IMR-90 (cell line): ENCODE data around the gene FGD5.

Experiments used
- CEBPB ChIP-seq: IDR thresholded peaks from 2 replicates; pipeline ENCODE4 v1.6.1; 2012; ENCODE audit warnings: low read depth, low read length, improper control_type of control experiment
- CTCF ChIP-seq: conservative IDR thresholded peaks from 2 replicates; pipeline ENCODE4 v1.5.1; 2012; ENCODE audit warnings: mild to moderate bottlenecking, low read depth, low read length, improper control_type of control experiment
- FOS ChIP-seq: fragments of 150-350 bp; IDR thresholded peaks from 2 replicates; pipeline ENCODE4 v1.6.1; 2016; ENCODE audit warnings: low read depth, low read length
- MAFK ChIP-seq: IDR thresholded peaks from 2 replicates; pipeline ENCODE4 v1.6.1; 2012; ENCODE audit warnings: low read depth, low read length, improper control_type of control experiment
- MAZ ChIP-seq: IDR thresholded peaks from 2 replicates; pipeline ENCODE4 v1.6.1; 2012; ENCODE audit warnings: low read depth, mild to moderate bottlenecking, low read length, improper control_type of control experiment, moderate library complexity, borderline replicate concordance
- MXI1 ChIP-seq: IDR thresholded peaks from 2 replicates; pipeline ENCODE4 v1.6.1; 2012; ENCODE audit warnings: low read depth, mild to moderate bottlenecking, low read length, moderate library complexity, borderline replicate concordance
- NFE2L2 ChIP-seq: fragments of 150-350 bp; IDR thresholded peaks from 2 replicates; pipeline ENCODE4 v1.6.1; 2016; ENCODE audit warnings: low read depth, mild to moderate bottlenecking, low read length
- POLR2A ChIP-seq: IDR thresholded peaks from 2 replicates; pipeline ENCODE4 v1.6.1; 2012; ENCODE audit warnings: mild to moderate bottlenecking, low read depth, low read length
- RAD21 ChIP-seq: IDR thresholded peaks from 2 replicates; pipeline ENCODE4 v1.6.1; 2012; ENCODE audit warnings: low read length, improper control_type of control experiment
- RCOR1 ChIP-seq: IDR thresholded peaks from 2 replicates; pipeline ENCODE4 v1.6.1; 2012; ENCODE audit warnings: mild to moderate bottlenecking, low read length, improper control_type of control experiment; ENCODE audit not compliant: insufficient replicate concordance
- RFX5 ChIP-seq: IDR thresholded peaks from 2 replicates; pipeline ENCODE4 v1.8.0; 2012; ENCODE audit warnings: low read depth, mild to moderate bottlenecking, low read length, moderate library complexity
- SMC3 ChIP-seq: fragments of 150-350 bp; IDR thresholded peaks from 2 replicates; pipeline ENCODE4 v1.6.1; 2016; ENCODE audit warnings: low read depth, mild to moderate bottlenecking, antibody characterized with exemption, low read length, moderate library complexity
- USF2 ChIP-seq: fragments of 150-350 bp; IDR thresholded peaks from 2 replicates; pipeline ENCODE4 v1.6.1; 2017; ENCODE audit warnings: mild to moderate bottlenecking, antibody characterized with exemption, low read length, low read depth

- no peak for TF ChIP-seq CTCF
- no peak for TF ChIP-seq MAFK
- TF ChIP-seq USF2: no peak
- no peak for TF ChIP-seq NFE2L2
- no peak for TF ChIP-seq RAD21
- no peak for TF ChIP-seq POLR2A
- TF ChIP-seq RFX5: no peak
- TF ChIP-seq FOS: no peak
- no peak for TF ChIP-seq CEBPB
- no peak for TF ChIP-seq SMC3
- TF ChIP-seq RCOR1: no peak
- no peak for TF ChIP-seq MAZ
- TF ChIP-seq MXI1: no peak
Measured at GRCh38 chr3:14789221-14789620, 29.5 kb upstream of the FGD5 start.
